T-helper 17 cell (primary cell): ENCODE measurements around the gene METTL16. TPM values are rescaled to one million over a fixed set of nuclear protein-coding genes. Genes with fewer than 3 reads are reported as not detected.
"Not testable (repeated sequence)": the region's sequence is repeated elsewhere in the genome, so short reads cannot be mapped to it uniquely, and the experiment has no call there.

Source experiments
- ATAC-seq: fragments of 150-1000 bp; cut with Tn5 transposase; 2 replicates; pipeline ENCODE4 v1.10.0; 2021; ENCODE audit warnings: mild to moderate bottlenecking, moderate library complexity
- DNase-seq, 3 donors: peaks; one replicate each; pipeline versions ENCODE4 v3.0.0 to v3.0.0-alpha.2; 2020 to 2021
- H3K9me3 ChIP-seq: one replicate; pipeline ENCODE4 v1.7.0; 2013; ENCODE audit warnings: low read length, mild to moderate bottlenecking; ENCODE audit not compliant: control insufficient read depth, poor library complexity, severe bottlenecking
- H3K27ac Mint-ChIP-seq: one replicate; pipeline ENCODE4 v1.8.0; 2022; ENCODE audit warnings: mild to moderate bottlenecking, moderate library complexity, mixed read lengths
- H3K27me3 Mint-ChIP-seq: one replicate; pipeline ENCODE4 v1.8.0; 2022; ENCODE audit warnings: mixed read lengths
- H3K36me3 Mint-ChIP-seq: one replicate; pipeline ENCODE4 v1.8.0; 2022; ENCODE audit warnings: low read depth, mixed read lengths
- H3K4me1 Mint-ChIP-seq: one replicate; pipeline ENCODE4 v1.8.0; 2022; ENCODE audit warnings: mild to moderate bottlenecking, mixed read lengths
- H3K4me3 Mint-ChIP-seq: one replicate; pipeline ENCODE4 v1.8.0; 2022; ENCODE audit warnings: mild to moderate bottlenecking, moderate library complexity, mixed read lengths
- total RNA-seq, 4 donors: library from RNA in 2 of 4; stranded (reverse) in 2 of 4; gene quantifications; one replicate each; pipeline ENCODE4 v1.2.3 and lab custom pipeline; 2022 to 2026

METTL16 gene, protein sequence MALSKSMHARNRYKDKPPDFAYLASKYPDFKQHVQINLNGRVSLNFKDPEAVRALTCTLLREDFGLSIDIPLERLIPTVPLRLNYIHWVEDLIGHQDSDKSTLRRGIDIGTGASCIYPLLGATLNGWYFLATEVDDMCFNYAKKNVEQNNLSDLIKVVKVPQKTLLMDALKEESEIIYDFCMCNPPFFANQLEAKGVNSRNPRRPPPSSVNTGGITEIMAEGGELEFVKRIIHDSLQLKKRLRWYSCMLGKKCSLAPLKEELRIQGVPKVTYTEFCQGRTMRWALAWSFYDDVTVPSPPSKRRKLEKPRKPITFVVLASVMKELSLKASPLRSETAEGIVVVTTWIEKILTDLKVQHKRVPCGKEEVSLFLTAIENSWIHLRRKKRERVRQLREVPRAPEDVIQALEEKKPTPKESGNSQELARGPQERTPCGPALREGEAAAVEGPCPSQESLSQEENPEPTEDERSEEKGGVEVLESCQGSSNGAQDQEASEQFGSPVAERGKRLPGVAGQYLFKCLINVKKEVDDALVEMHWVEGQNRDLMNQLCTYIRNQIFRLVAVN
- total RNA-seq (10 to 100 TPM; 34.4 to 38.8 TPM), total RNA-seq (lab: John Stamatoyannopoulos, UW) (55.0 to 59.3 reads per million in 2 donors)

DNA sequence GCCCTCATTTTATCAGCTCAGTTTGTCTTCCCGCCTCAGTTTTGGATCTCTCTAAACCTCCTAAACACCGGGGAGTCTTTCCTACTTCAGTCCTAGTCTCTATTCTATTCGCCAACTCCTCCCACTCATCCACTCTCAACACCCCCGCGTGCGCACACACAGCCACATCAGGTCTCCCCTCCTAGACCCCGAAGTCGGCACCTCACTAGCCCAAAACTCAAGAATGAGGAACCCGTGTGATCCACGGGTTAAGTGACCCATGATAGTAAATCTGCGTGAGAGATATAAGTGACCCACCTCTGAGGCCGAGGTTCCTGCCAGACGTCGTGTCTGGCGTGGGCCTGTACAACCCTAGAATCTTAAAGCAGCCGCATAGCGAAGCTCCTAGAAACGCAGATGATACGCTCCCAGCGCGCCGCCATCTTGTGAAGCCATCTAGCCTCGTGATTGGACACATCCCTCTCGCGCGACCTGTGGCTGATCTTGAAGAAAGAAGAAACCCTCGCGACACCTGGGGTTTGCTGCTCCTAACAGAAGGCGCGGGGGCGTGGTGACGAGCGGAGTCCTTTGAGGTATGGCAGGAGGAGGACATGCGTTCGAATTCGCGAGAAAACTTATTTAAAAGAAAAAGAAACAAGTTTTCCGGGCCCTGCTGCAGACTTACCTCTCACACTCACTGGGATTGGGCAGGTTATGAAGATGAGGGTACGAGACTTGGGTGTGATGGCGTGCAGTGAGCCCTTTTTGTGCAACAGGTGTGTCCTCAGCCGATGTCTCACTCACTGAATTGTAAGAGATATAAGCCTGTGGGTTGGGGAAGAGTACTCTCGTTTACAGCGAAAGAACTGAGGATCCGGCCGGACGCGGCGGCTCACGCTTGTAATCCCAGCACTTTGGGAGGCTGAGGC, at the start of gene METTL16:
Gene METTL16, minus strand, starts transcription at position 427 of the 908 bp plus-strand sequence. CDS start 9,557 bp downstream, outside the sequence.
- H3K9me3 ChIP-seq: no peaks in the 10 kb centered on the region
- DNase-seq: peak; percentile 89 to 92 (median 89)
- ATAC-seq: peak; percentile 99
- no peak within 1 kb of the TSS for H3K27ac Mint-ChIP-seq
- no peak within 1 kb of the TSS for H3K4me3 Mint-ChIP-seq
- H3K36me3 Mint-ChIP-seq: peaks cover 6% of the 10 kb centered on the region
- peaks cover 14% of the 10 kb centered on the region for H3K4me1 Mint-ChIP-seq
- no peaks in the 10 kb centered on the region for H3K27me3 Mint-ChIP-seq

DNA sequence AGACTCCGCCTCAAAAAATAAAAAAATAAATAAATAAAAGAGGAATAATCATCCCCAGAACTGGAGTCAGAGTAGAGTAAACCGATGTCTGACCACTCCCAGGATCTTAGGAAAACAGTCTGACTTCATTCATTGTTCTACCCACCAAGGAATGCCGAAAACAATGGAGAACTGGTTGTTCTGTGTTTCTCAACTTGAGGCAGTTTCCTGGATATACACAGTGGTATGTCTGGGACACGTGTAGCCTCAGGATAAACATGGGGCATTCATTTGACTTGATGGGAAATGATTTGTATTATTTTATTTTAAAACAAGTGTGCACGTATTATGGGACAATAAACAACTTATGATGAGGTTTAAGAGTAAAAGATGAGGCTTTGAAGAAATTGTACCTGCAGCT, 49.0 kb upstream of the METTL16 start:
- Mint-ChIP-seq H3K4me1 (peaks cover 6% of the 10 kb centered on the region), H3K27me3 (peaks cover 22% of the 10 kb centered on the region), H3K36me3 (peaks cover 2% of the 10 kb centered on the region), H3K4me3 (no peak overlapping the region), H3K27ac (no peak overlapping the region)
- ATAC-seq (no peak), DNase-seq (no peak)
- no peaks in the 10 kb centered on the region for H3K9me3 ChIP-seq

DNA sequence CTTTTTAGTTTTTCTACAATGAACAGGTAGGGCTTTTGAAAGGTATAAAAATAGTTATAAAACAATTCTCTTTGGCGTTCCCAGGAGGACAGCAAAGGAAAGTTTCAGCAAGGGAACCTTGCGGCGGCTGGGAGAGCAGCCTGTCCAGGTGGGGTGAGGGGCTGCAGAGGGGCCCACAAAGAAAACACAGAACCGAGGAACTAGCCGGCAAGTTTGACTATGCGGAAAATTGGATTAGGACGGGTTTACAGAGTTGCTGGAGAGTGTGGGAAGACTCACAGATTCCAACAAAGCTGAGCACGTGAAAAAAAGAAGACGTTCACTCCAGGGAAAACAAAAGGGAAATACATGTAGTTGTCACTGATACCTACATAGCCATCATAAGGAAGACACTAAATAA, 40.2 kb upstream of the METTL16 start:
- Mint-ChIP-seq H3K36me3 (no peaks in the 10 kb centered on the region), H3K27me3 (peaks cover 14% of the 10 kb centered on the region), H3K4me3 (no peak overlapping the region), H3K4me1 (no peaks in the 10 kb centered on the region), H3K27ac (no peak overlapping the region)
- DNase-seq (no peak), ATAC-seq (no peak)
- H3K9me3 ChIP-seq: no peaks in the 10 kb centered on the region

DNA sequence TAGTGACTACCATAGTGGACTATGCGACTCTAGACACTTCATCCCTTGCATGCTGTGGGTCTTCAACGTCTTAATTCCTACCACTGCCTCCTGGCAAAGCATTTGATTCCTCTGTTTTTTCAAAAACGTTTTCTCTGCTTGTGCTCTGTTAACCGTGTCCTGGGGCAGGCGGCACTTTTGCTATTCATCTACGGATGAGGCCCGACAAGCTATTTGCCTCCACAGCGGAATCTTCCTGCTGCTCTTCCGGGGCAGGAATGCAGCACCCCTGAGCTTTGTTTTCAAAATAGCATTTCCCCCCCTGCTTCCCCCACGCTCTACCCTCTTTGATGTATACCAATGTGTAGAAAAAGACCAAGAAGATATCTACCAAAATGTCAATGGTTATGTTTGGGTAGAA, 39.8 kb upstream of the METTL16 start:
- H3K36me3 Mint-ChIP-seq: no peaks in the 10 kb centered on the region
- no peaks in the 10 kb centered on the region for H3K9me3 ChIP-seq
- ATAC-seq (no peak), DNase-seq (no peak)
- no peak overlapping the region for H3K27ac Mint-ChIP-seq
- H3K27me3 Mint-ChIP-seq: peaks cover 11% of the 10 kb centered on the region
- no peaks in the 10 kb centered on the region for H3K4me1 Mint-ChIP-seq
- H3K4me3 Mint-ChIP-seq: no peak overlapping the region

DNA sequence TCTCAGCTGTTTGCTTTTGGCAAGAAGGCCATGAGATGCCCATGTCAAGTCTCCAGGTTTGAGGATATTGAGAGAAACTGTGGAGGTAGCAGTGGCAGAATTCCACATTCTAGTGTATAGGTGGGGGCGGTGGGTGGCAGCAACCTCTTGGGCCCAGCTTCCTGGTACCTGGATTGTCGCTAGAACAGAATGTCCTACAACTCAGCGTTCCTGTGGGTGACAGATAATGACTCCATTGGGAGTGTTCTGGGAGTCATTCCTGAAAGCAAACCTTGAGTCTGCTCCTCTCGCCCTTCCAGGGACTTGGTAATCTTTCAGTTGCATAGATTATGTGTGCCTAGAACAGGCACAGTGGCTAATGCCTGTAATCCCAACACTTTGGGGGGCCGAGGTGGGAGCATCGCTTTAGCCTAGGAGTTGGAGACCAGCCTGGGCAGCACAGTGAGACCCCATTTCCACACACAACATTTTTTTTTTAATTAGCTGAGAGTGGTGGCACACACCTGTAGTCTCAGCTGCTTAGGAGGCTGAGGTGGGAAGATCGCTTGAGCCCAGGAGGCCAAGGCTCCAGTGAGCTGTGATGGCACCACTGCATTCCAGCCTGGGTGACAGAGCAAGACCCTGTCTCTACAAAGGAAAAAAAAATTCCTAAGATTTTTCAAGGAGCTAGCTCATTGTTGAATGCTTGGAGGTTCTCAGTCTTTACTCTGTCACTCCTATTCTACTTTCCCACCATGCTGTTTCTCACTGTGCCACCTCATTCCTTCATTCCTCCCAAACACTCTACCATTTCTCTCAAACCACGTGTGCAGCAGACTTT, 37.9 kb upstream of the METTL16 start:
- no peaks in the 10 kb centered on the region for H3K9me3 ChIP-seq
- H3K4me1 Mint-ChIP-seq: no peaks in the 10 kb centered on the region

DNA sequence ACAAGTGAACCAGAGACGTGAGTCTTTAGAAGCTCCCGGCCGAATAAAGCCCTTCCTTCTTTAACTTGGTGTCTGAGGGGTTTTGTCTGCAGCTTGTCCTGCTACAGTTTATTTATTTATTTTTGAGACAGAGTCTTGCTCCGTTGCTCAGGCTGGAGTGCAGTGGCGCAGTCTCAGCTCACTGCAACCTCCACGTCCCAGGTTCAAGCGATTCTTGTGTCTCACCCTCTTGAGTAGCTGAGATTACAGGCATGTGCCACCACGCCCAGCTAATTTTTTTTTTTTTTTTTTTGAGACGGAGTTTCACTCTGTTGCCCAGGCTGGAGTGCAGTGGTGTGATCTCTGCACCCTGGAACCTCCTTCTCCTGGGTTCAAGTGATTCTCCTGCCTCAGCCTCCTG, 36.3 kb upstream of the METTL16 start:
- H3K27ac Mint-ChIP-seq, ATAC-seq, H3K4me3 Mint-ChIP-seq, DNase-seq, H3K36me3 Mint-ChIP-seq, H3K4me1 Mint-ChIP-seq, H3K9me3 ChIP-seq: not testable (repeated sequence)
- peaks cover 21% of the 10 kb centered on the region for H3K27me3 Mint-ChIP-seq

More for the DNA sequence above, 37.9 kb upstream of the METTL16 start:
- DNase-seq: no peak
- Mint-ChIP-seq H3K4me3 (no peak overlapping the region), H3K27me3 (peaks cover 21% of the 10 kb centered on the region), H3K36me3 (no peaks in the 10 kb centered on the region), H3K27ac (no peak overlapping the region)
- no peak for ATAC-seq

DNA sequence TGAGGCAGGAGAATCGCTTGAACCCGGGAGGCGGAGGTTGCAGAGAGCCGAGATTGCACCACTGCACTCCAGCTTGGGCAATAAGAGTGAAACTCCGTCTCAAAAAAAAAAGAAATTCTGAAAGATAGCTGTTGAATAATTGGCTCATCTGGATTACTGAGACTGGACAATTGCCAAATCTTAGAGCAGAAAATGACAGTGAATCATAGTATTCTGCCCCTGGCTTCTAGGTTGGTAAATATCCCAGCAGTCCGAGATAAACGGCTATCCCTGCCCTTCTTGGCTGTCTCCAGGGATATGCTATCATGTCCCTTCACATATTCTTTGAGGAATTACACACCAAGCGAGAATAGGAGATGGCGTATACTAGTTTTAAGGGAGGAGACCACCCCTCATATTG, 35.5 kb upstream of the METTL16 start:
- ATAC-seq (no peak), DNase-seq (no peak)
- H3K36me3 Mint-ChIP-seq: no peaks in the 10 kb centered on the region
- no peaks in the 10 kb centered on the region for H3K9me3 ChIP-seq
- H3K27me3 Mint-ChIP-seq: peaks cover 18% of the 10 kb centered on the region
- no peak overlapping the region for H3K4me3 Mint-ChIP-seq
- H3K27ac Mint-ChIP-seq: no peak overlapping the region
- H3K4me1 Mint-ChIP-seq: no peaks in the 10 kb centered on the region

DNA sequence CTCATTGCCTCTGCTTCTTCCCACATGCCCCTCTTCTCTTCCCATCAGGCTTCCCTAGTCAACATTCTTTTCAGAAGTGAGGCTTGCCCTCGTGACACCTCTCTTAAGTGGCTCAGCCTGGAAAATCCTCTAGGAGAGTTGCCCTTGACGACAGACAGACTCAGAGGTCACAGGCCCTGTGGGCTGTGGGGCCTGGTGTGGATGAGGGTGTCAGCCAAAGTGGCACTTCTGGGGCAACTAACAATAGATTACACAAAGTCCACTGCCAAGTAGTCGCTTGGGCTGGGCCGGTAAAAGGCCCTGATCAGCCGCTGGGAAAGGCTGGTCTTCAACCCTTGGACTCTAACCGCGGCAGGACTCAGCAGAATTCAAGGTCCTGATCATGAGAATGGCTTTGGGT, 33.7 kb upstream of the METTL16 start:
- ATAC-seq: no peak
- Mint-ChIP-seq H3K27me3 (peaks cover 11% of the 10 kb centered on the region), H3K4me1 (no peaks in the 10 kb centered on the region), H3K36me3 (no peaks in the 10 kb centered on the region), H3K27ac (no peak overlapping the region), H3K4me3 (no peak overlapping the region)
- no peaks in the 10 kb centered on the region for H3K9me3 ChIP-seq
- DNase-seq: no peak

DNA sequence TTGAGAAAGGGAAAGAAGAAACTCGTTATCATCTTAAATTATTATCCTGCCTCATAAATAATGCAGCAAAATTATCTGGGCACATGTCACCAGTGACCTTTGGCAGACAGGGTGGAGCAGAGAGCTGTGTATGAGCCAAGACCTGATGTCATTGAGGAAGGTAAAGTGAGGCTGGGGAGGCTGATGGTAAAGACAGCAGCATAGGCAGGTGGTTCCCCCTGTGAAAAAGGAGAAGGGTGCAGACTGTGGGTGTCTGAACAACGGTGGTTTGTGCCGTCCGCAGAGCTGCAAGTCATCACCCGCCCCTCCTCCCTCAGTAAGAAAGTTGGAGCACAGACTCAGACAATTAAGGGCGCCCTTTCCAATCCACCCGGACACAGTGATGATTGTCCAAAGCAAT, 30.8 kb upstream of the METTL16 start:
- no peaks in the 10 kb centered on the region for H3K9me3 ChIP-seq
- no peak for ATAC-seq
- DNase-seq: no peak
- Mint-ChIP-seq H3K27ac (no peak overlapping the region), H3K27me3 (peaks cover 11% of the 10 kb centered on the region), H3K36me3 (no peaks in the 10 kb centered on the region), H3K4me1 (no peaks in the 10 kb centered on the region), H3K4me3 (no peak overlapping the region)

DNA sequence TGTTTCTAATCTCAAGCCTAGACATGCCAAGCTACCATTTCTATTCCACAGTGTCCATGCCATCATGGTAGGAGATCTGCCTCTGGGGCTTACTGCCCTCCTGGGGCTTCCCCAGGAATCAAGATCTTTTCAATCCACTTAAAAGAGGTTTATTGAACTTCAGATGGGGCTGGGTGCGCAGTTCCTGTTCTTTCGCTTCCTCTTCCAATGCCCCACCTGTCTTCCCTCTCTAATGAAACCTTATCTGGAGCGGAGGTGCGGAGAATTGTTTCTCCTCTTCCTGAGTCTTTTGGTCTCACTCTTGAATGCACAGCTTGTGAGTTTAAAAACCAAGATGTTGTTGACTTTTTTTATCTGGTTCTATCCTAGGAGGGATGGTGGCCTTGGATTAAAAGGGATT, 30.4 kb upstream of the METTL16 start:
- no peak overlapping the region for H3K27ac Mint-ChIP-seq
- no peak overlapping the region for H3K4me3 Mint-ChIP-seq
- ATAC-seq: no peak
- no peaks in the 10 kb centered on the region for H3K36me3 Mint-ChIP-seq
- no peak for DNase-seq
- H3K9me3 ChIP-seq: no peaks in the 10 kb centered on the region
- H3K27me3 Mint-ChIP-seq: peaks cover 11% of the 10 kb centered on the region
- H3K4me1 Mint-ChIP-seq: no peaks in the 10 kb centered on the region

DNA sequence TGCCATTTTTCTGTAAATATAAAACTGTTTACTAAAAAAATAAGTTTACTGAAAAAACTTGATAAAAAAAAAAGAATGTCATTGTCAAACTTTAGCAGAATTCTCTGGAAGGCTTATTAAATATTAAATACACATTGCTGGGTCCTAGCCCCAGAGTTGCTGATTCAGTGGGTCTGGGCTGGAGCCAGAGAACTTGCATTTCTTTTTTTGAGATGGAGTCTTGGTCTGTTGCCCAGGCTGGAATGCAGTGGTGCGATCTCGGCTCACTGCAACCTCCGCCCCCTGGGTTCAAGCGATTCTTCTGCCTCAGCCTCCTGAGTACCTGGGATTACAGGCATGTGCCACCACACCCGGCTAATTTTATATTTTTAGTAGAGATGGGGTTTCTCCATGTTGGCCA, 25.9 kb upstream of the METTL16 start:
- not testable (repeated sequence) for H3K9me3 ChIP-seq, H3K4me3 Mint-ChIP-seq, H3K27me3 Mint-ChIP-seq, ATAC-seq, DNase-seq, H3K4me1 Mint-ChIP-seq, H3K27ac Mint-ChIP-seq, H3K36me3 Mint-ChIP-seq

DNA sequence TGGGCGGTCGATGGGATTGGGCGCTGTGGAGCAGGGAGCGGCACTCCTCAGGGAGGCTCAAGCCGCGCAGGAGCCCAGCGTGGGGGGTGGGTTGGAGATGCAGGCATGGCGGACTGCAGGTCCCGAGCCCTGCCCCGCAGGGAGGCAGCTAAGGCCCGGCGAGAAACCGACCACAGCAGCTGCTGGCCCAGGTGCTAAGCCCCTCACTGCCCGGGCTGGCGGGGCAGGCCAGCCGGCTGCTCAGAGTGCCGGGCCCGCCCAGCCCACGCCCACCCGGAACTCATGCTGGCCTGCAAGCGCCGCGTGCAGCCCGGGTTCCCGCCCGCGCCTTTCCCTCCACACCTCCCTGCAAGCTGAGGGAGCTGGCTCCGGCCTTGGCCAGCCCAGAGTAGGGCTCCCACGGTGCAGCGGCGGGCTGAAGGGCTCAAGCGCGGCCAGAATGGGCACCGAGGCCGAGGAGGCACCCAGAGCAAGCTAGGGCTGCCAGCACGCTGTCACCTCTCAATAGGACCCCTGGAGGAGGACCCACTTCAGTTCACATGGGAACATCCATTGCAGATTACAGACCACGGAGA, 20.5 kb upstream of the METTL16 start:
- no peak overlapping the region for H3K4me3 Mint-ChIP-seq
- H3K9me3 ChIP-seq: no peaks in the 10 kb centered on the region
- no peak overlapping the region for H3K27ac Mint-ChIP-seq
- no peaks in the 10 kb centered on the region for H3K36me3 Mint-ChIP-seq
- DNase-seq (no peak), ATAC-seq (no peak)
- peaks cover 6% of the 10 kb centered on the region for H3K4me1 Mint-ChIP-seq
- H3K27me3 Mint-ChIP-seq: peaks cover 5% of the 10 kb centered on the region
